ENCODE results near the gene NPR3.

- TF ChIP-seq POLR2A (IDR thresholded peaks at IDR 0.05; ENCODE audit: low read depth, low read length) (no peak), POLR2AphosphoS5 (IDR thresholded peaks at IDR 0.05; ENCODE audit: low read depth, low read length) (no peak), SPI1 (IDR thresholded peaks at IDR 0.05; ENCODE audit: low read depth, low read length) (no peak), TAF1 (IDR thresholded peaks at IDR 0.05; ENCODE audit: low read depth, low read length) (no peak), PAX5 (IDR thresholded peaks at IDR 0.05; ENCODE audit: insufficient read depth, low read length, severe bottlenecking) (no peak)
Observed at GRCh38 chr5:32684260-32684659, 26.9 kb upstream of the NPR3 start.

Measured in GM12891 (cell line).